Activated naive CD4-positive, alpha-beta T cell treated with anti-CD3 and anti-CD28 coated beads, Interleukin-2, amount 50 U/mL, for 24 hours (primary cell): ENCODE measurements around the gene GALNT17.

Experiments used
- H3K27ac Mint-ChIP-seq: one replicate; pipeline ENCODE4 v1.8.0; 2021; ENCODE audit warnings: mild to moderate bottlenecking, mixed read lengths
- H3K27me3 Mint-ChIP-seq: one replicate; pipeline ENCODE4 v1.8.0; 2021; ENCODE audit warnings: mixed read lengths
- H3K36me3 Mint-ChIP-seq: one replicate; pipeline ENCODE4 v1.8.0; 2021; ENCODE audit warnings: mixed read lengths
- H3K4me1 Mint-ChIP-seq: one replicate; pipeline ENCODE4 v1.8.0; 2021; ENCODE audit warnings: mixed read lengths
- H3K4me3 Mint-ChIP-seq: one replicate; pipeline ENCODE4 v1.8.0; 2021; ENCODE audit warnings: mild to moderate bottlenecking, mixed read lengths
- H3K9me3 Mint-ChIP-seq: one replicate; pipeline ENCODE4 v1.8.0; 2021; ENCODE audit warnings: mixed read lengths

GALNT17 gene

DNA sequence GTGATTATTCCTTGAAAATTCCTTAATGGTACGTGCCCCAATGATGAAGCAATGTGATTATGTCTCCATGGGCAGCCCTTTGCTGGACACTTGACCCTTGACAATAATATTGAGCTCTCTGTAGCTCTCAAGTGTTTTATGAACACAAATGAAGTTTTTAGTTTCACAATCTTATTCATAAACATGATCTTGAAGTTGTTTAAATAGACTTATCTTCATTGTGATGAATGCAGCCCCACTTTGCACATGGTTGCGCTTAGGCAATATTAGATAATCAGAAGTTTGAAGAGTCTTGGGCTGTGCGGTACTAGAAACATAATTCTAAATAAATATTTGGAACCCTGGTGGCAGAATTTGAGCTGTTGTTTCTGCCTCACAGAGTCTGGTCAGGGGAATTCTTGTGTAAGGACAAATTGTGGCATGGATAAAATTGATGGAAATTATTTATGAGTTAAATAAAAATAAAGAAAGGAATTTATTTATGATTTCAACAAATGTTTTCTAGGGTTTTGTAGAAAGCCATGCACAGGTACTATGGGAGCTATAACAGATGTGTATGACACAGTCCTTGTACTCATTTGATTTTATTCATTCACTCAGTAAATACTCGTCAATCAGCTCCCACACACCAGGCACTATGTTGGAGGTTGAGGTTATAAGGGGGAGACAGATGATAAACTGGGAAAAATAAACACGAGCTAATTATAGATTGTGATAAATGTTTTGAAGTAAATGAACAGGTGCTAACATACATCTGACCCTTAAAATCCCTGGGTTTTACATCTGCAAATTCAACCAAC, 217.9 kb downstream of the GALNT17 start:
- Mint-ChIP-seq H3K4me3 (no peak overlapping the region), H3K27ac (no peak overlapping the region), H3K9me3 (peaks cover 12% of the 10 kb centered on the region), H3K4me1 (no peaks in the 10 kb centered on the region), H3K36me3 (no peaks in the 10 kb centered on the region), H3K27me3 (no peaks in the 10 kb centered on the region)

DNA sequence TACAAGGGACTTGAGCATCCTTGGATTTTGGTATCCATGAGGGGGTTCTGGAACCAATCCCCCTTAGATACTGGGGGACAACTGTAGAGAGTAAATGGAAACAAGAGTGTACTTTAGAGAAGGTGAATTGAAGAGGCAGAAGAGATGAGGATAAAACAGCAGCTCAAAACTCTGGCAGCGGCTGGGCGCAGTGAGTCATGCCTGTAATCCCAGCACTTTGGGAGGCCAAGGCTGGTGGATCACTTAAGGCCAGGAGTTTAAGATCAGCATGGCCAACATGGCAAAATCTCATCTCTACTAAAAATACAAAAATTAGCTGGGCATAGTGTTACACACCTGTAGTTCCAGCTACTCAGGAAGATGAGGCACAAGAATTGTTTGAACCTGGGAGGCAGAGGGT, 218.7 kb downstream of the GALNT17 start:
- no peak overlapping the region for H3K27ac Mint-ChIP-seq
- H3K27me3 Mint-ChIP-seq, result no peaks in the 10 kb centered on the region
- H3K9me3 Mint-ChIP-seq, result peaks cover 6% of the 10 kb centered on the region
- no peak overlapping the region for H3K4me3 Mint-ChIP-seq
- H3K4me1 Mint-ChIP-seq, result no peaks in the 10 kb centered on the region
- no peaks in the 10 kb centered on the region for H3K36me3 Mint-ChIP-seq

DNA sequence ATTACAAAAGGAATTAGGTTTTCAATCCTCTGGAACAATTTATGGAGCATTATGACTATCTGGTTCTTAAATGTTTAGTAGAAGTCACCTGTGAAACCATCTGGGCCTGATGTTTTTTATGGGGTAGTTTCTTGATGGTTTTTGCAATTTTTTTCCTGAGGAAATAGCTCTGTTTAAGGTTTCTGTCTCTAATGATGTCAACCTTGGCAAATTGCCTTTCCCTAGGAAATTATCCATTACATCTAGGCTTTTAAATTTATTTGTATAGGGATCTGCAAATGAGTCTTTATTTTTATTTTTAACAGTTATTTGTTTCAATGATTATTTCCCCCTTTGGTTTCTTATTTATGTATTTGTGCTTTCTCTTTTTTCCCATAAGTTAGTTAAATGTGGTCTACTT, 222.8 kb downstream of the GALNT17 start:
- peaks cover 1% of the 10 kb centered on the region for H3K36me3 Mint-ChIP-seq
- H3K9me3 Mint-ChIP-seq, result peaks cover 6% of the 10 kb centered on the region
- no peak overlapping the region for H3K4me3 Mint-ChIP-seq
- H3K27ac Mint-ChIP-seq, result no peak overlapping the region
- H3K27me3 Mint-ChIP-seq, result no peaks in the 10 kb centered on the region
- no peaks in the 10 kb centered on the region for H3K4me1 Mint-ChIP-seq

DNA sequence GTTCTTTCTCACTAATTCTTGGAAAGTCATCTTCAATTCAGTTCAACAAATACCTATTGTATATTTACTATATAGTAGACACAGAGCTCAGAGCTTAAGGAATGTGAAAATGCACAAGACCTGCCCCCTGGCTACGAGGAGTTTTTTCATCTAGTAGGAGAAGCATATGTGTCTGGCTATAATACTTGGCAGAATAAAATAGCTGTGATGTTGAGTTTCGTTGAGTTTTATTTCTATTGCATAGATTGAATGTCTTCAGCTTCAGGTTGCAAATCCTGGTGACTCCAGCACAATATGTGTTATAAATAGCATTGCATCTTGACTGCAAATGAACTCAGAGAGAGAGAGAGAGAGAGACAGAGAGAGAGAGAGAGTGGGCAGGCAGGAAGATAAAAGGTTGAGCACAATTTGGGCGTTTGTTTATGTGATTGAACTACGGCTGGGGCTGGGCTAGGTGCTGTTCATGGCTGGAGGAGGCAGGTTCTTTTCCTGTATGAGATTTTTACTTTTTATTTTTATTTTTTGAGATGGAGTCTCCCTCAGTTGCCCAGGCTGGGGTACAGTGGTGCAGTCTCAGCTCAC, 229.6 kb downstream of the GALNT17 start:
- Mint-ChIP-seq H3K4me3 (no peak overlapping the region), H3K9me3 (peaks cover 12% of the 10 kb centered on the region), H3K36me3 (peaks cover 1% of the 10 kb centered on the region), H3K27me3 (no peaks in the 10 kb centered on the region), H3K4me1 (no peaks in the 10 kb centered on the region), H3K27ac (no peak overlapping the region)

DNA sequence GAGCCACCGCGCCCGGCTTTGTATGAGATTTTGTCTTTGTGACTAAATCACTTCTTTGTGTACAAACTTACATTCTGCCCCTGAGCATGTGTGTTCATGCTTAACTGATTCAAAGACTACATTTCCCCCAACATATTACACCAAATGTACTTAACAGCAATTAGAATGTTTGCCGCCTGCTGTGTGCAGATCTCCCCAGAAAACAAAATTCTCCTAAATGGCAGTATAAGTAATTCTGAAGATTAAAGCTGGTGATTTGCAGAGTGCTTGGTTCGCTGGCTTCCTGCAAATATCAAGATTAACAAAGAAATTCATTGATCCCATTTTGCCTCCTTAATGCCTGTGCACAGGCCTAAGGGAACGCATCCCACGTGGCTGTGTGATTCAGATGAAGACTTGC, 230.3 kb downstream of the GALNT17 start:
- Mint-ChIP-seq H3K9me3 (peaks cover 12% of the 10 kb centered on the region), H3K4me3 (no peak overlapping the region), H3K36me3 (peaks cover 1% of the 10 kb centered on the region), H3K27ac (no peak overlapping the region), H3K4me1 (no peaks in the 10 kb centered on the region), H3K27me3 (no peaks in the 10 kb centered on the region)

DNA sequence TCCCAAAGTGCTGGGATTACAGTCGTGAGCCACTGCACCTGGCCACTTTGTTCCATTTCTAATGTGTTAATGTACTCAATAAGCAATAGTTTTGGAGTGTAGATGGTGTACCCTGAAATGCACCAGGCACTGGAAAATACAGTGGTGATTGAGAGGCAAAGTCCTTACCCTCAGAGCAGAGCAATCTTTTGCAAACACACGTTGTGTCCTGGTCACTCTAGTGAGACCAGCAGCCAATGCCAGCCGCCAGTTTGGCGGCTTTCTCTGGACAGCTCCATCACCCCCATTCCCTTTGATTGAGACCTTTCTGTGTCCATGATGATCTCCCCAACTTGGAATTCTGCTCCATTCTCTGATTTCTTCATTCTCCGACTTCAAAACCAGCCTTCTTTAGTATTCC, 231.3 kb downstream of the GALNT17 start:
- peaks cover 12% of the 10 kb centered on the region for H3K9me3 Mint-ChIP-seq
- no peak overlapping the region for H3K4me3 Mint-ChIP-seq
- H3K27me3 Mint-ChIP-seq, result no peaks in the 10 kb centered on the region
- H3K27ac Mint-ChIP-seq, result no peak overlapping the region
- no peaks in the 10 kb centered on the region for H3K4me1 Mint-ChIP-seq
- peaks cover 1% of the 10 kb centered on the region for H3K36me3 Mint-ChIP-seq

DNA sequence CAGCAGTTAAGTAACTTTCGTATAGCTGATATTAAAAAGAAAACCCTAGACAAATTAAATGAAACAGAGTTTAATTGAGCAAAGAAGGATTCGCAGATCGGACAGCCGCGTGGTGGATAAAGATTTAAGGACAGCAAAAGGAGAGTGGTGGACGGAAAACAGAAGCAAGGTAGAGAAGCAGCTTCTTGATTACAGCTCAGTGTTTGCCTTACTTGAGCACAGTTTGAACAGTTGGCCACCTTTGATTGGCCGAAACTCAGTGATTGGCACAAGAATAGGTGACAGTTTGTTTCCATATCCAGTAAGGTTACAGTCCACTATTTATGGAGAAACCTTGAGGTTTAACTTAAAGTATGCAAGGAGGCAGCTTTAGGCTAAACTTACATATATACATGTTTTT, 231.7 kb downstream of the GALNT17 start:
- H3K27me3 Mint-ChIP-seq, result no peaks in the 10 kb centered on the region
- H3K4me3 Mint-ChIP-seq, result no peak overlapping the region
- peaks cover 12% of the 10 kb centered on the region for H3K9me3 Mint-ChIP-seq

DNA sequence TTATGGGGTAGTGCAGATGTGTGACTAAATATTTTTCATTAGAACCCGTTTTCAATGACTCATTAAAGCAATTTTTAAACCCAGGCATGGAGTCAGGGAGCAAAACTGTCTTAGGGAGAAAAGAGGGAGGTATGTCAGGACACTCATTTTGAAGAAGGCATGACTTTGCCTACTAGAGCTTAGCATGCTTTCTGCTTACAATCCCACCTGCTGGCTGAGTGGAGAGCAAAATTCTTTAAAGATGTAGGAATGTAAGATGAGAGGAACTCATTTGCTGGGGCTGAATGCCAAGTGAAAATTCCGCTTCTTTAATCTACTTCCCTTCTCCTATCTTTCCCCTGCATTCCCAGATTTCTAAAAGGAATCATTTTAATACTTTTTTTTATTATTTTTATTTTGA, 232.6 kb downstream of the GALNT17 start:
- Mint-ChIP-seq H3K36me3 (no peaks in the 10 kb centered on the region), H3K27ac (no peak overlapping the region), H3K9me3 (peaks cover 12% of the 10 kb centered on the region), H3K4me1 (no peaks in the 10 kb centered on the region), H3K27me3 (no peaks in the 10 kb centered on the region), H3K4me3 (no peak overlapping the region)

More for the DNA sequence above, 231.7 kb downstream of the GALNT17 start:
- Mint-ChIP-seq H3K36me3 (no peaks in the 10 kb centered on the region), H3K4me1 (no peaks in the 10 kb centered on the region), H3K27ac (no peak overlapping the region)

DNA sequence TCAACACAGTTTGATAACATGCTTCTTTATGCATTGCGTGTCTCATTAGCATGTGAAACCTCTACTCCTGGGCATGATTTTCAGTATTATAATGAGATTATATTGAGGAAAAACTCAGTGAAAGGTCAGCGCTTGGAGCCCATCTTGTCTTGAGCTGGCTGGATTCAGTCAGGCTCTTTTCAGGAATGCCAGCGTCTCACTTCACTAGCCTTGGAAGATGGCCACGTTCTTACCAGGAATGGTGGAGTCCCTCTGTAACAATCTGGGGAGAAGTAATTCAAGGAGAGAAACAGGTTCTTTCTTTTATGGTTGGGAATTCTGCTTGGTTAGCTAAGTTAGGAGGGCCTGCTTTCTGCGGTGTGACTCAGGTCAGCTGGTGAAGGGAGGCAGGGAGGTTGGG, 241.0 kb downstream of the GALNT17 start:
- Mint-ChIP-seq H3K4me1 (no peaks in the 10 kb centered on the region), H3K9me3 (peaks cover 15% of the 10 kb centered on the region), H3K27ac (no peak overlapping the region), H3K27me3 (no peaks in the 10 kb centered on the region), H3K36me3 (peaks cover 3% of the 10 kb centered on the region), H3K4me3 (no peak overlapping the region)

DNA sequence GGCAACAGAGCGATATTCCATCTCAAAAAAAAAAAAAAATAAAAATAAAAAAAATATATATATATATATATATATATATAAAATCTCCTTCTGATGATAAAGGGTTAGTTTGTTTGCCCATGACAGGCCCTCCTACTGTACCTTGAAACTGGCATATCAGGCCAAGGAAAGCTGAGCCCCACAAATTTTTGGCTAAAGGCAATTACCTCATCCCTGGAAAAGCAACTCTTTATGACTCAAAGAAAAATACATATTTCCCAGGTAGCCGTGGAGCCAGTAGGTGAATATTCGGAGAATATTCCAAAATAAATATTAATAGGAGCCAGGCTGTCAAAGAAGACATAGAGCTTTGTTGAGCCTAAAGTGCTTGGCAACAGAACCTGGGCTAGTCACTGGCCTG, 245.1 kb downstream of the GALNT17 start:
- Mint-ChIP-seq H3K9me3 (peaks cover 21% of the 10 kb centered on the region), H3K4me1 (no peaks in the 10 kb centered on the region), H3K27ac (no peak overlapping the region)

DNA sequence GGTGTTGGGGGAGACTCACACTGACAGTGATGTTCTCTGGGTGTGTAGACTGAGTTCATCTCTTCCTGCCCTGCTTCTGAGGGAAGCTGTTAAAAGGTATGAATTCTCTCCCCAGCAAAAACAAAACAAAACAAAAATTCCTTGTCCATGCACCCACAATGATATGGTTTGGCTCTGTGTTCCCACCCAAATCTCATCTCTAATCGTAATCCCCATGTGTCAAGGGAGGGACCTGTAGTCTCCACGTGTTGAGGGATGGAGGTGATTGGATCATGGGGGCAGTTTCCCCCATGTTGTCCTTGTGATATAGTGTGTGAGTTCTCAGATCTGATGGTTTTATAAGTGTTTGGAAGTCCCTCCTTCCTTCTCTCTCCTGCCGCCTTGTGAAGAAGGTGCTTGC, 245.5 kb downstream of the GALNT17 start:
- H3K36me3 Mint-ChIP-seq, result peaks cover 4% of the 10 kb centered on the region
- H3K27ac Mint-ChIP-seq, result no peak overlapping the region
- H3K4me3 Mint-ChIP-seq, result no peak overlapping the region
- H3K4me1 Mint-ChIP-seq, result no peaks in the 10 kb centered on the region
- peaks cover 21% of the 10 kb centered on the region for H3K9me3 Mint-ChIP-seq
- no peaks in the 10 kb centered on the region for H3K27me3 Mint-ChIP-seq

More for the DNA sequence above, 245.1 kb downstream of the GALNT17 start:
- peaks cover 4% of the 10 kb centered on the region for H3K36me3 Mint-ChIP-seq
- H3K4me3 Mint-ChIP-seq, result no peak overlapping the region
- no peaks in the 10 kb centered on the region for H3K27me3 Mint-ChIP-seq

DNA sequence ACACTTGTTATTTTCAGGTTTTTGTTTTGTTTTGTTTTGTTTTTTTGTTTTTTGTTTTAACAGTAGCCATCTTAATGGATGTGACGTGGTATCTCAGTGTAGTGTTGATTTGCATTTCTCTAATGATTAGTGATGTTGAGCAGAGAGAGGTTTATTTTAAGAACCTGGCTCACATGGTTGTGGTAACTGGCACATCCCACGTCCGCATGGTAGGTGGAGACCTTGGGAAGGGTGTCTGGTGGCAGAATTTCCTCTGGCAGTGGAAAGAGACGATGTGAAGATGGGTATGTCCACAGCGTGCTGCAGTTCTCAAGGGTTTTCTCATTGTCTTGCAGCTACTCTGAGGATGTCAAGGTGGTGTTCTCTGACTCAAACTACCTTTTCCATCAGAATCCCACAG, 252.2 kb downstream of the GALNT17 start:
- H3K27ac Mint-ChIP-seq, result no peak overlapping the region
- no peak overlapping the region for H3K4me3 Mint-ChIP-seq
- H3K27me3 Mint-ChIP-seq, result no peaks in the 10 kb centered on the region
- peaks cover 1% of the 10 kb centered on the region for H3K36me3 Mint-ChIP-seq
- H3K4me1 Mint-ChIP-seq, result no peaks in the 10 kb centered on the region
- H3K9me3 Mint-ChIP-seq, result peaks cover 6% of the 10 kb centered on the region

DNA sequence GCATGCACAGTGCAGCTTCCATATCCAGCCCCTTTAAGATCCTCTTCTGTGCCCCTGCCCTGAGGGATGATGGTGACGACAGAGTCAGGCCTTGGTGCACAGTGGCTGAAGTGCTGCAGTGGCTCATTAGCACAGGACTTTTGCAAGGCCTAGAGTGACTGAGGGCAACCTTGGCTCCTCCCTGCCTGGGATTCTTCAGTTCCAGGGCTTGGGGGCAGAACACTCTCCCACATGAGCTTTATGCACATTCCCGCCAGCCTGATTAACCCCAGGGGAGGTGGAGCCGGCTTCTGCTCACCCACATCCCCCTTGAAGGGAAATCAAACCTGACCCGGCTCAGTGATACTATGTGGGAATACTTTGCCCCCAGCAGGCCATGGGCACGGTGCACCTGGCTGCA, 253.4 kb downstream of the GALNT17 start:
- Mint-ChIP-seq H3K36me3 (peaks cover 1% of the 10 kb centered on the region), H3K9me3 (peaks cover 4% of the 10 kb centered on the region), H3K4me3 (no peak overlapping the region), H3K27ac (no peak overlapping the region), H3K4me1 (no peaks in the 10 kb centered on the region), H3K27me3 (no peaks in the 10 kb centered on the region)

DNA sequence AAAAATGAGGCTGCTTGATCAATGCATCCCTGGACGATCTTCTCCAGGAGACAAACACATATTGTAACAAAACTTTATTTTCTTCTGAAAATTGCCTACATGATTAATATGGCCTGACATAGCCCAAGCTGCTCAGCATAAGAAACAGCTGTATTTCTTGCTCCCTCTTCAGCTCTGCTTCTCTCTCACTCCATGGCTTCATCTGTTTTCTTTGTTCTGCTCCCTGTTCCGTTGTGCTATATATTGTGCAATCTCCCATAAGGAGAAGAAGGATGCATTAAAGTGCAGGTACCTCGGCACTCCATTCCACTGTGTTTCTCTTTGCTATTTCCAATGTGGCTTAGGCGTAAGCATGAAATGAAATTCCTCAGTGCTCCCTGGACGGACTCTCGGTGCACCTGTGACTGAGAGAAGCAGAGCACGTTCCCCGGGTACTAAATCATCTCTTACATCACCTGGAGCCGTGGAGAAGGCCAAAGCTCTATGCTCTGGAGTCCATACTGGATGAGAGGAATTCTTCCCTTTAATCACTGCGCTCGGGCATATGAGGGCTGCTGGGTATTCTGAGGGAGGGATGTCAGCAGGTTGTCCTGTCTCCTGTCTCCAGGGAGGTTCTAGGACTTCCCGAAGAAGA, 254.3 kb downstream of the GALNT17 start:
- Mint-ChIP-seq H3K27ac (no peak overlapping the region), H3K36me3 (no peaks in the 10 kb centered on the region), H3K4me3 (no peak overlapping the region), H3K4me1 (no peaks in the 10 kb centered on the region), H3K27me3 (no peaks in the 10 kb centered on the region), H3K9me3 (peaks cover 4% of the 10 kb centered on the region)

DNA sequence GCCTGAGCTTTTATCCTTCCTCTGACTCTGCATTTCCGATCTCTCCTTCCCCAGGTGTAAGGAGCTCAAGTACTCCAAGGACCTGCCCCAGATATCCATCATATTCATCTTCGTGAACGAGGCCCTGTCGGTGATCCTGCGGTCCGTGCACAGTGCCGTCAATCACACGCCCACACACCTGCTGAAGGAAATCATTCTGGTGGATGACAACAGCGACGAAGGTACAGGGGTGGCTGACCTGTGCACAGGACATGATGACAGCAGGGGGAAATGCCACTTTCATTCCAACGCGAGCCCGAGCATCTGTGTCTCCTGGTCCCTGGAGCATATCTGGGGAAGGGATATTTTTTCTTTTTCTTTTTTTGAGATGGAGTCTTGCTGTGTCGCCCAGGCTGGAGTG, 256.2 kb downstream of the GALNT17 start:
- H3K9me3 Mint-ChIP-seq, result peaks cover 10% of the 10 kb centered on the region
- no peaks in the 10 kb centered on the region for H3K27me3 Mint-ChIP-seq
- H3K4me1 Mint-ChIP-seq, result no peaks in the 10 kb centered on the region
- no peaks in the 10 kb centered on the region for H3K36me3 Mint-ChIP-seq
- H3K4me3 Mint-ChIP-seq, result no peak overlapping the region
- H3K27ac Mint-ChIP-seq, result no peak overlapping the region

DNA sequence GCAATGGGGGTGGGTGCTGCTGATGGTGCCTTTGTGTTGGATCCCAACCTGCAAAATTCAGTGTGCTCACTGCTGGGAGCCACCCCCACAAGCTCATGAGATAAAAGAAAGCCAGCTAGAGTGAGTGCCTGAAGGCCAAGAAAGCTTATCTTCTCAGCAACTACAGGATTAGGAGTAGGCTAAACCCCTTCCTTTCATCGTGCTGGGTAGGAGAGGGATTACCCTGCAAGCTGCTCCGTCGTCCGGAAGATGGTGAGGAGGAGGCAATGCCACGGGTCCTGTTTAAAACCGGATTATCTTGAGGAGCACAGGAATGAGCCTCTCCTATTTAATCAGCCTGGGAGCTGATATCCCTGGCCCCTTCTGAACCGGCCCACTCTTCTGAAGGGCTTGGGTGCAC, 258.0 kb downstream of the GALNT17 start:
- Mint-ChIP-seq H3K36me3 (no peaks in the 10 kb centered on the region), H3K4me3 (no peak overlapping the region), H3K9me3 (peaks cover 18% of the 10 kb centered on the region), H3K4me1 (no peaks in the 10 kb centered on the region), H3K27ac (no peak overlapping the region), H3K27me3 (no peaks in the 10 kb centered on the region)
